H54 (cell line): Measurements from ENCODE around the gene NEU2.
A peak's percentile ranks its signal among the peaks of the same experiment; 100 is the strongest.
"Not testable (repeated sequence)": the region's sequence is repeated elsewhere in the genome, so short reads cannot be mapped to it uniquely, and the experiment has no call there.

Experiments used
- DNase-seq: peaks from one replicate; pipeline ENCODE4 v3.0.0; 2011; ENCODE audit warnings: low spot score, mixed read lengths; ENCODE audit not compliant: insufficient read length
- FAIRE-seq: peaks from 3 replicates; lab custom pipeline; 2011; peaks lifted over from hg19 to GRCh38; lab: Jason Lieb, UNC
- POLR2A ChIP-seq: IDR thresholded peaks from 2 replicates; pipeline ENCODE4 v1.6.1; 2011; ENCODE audit warnings: low read depth, mild to moderate bottlenecking, low read length

NEU2 gene

DNA sequence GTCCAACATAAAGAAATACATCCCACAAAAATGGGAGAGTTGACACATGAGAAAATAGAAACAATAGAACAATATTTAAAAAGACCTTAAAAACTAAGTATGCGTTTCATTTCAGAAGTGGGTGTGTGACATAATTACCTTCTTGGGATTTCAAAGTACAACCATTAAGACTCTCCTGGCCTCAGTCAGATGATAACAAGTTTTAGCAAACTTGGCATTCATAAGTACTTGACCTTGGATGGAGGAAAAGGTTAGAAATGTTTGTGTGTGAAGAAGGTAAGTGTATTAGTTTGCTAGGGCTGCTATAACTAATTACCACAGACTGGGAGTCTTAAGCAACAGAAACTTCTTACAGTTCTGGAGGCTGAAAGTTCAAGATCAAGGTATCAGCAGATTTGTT is 14.5 kb upstream of the NEU2 start:
- DNase-seq (no peak), FAIRE-seq (no peak)
- no peak for TF ChIP-seq POLR2A

DNA sequence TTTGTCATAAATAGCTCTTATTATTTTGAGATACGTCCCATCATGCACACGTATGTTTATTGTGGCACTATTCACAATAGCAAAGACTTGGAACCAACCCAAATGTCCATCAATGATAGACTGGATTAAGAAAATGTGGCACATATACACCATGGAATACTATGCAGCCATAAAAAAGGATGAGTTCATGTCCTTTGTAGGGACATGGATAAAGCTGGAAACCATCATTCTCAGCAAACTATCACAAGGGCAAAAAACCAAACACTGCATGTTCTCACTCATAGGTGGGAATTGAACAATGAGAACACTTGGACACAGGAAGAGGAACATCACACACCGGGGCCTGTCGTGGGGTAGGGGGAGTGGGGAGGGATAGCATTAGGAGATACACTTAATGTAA is 12.9 kb upstream of the NEU2 start:
- not testable (repeated sequence) for DNase-seq, FAIRE-seq

DNA sequence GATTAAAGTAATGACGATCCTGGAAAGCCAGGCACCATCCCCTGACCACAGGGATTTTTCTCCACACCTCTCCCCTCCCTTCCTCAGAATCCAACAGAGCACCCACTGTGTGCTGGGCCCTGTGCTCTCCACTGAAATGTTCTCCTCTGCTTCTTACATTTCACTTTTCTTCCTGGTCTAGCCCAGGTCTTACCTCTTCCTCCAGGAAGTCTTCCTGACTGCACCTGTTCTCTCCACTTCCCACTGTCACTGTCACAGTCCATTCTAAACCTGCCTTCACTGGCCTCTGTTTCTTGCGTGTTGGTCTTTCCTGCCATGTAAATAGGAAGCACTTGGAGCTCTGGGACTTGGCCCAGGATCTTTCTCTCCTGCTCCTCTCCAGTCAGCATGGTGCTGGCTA is 12.0 kb upstream of the NEU2 start:
- TF ChIP-seq POLR2A, result no peak
- FAIRE-seq (no peak), DNase-seq (no peak)

GRCh38 chr2:233021771-233022170 is 10.7 kb upstream of the NEU2 start:
- DNase-seq (peak; percentile 53), FAIRE-seq (peak; percentile 15)
- TF ChIP-seq POLR2A, result no peak

GRCh38 chr2:233022561-233022960 is 9.9 kb upstream of the NEU2 start:
- FAIRE-seq (no peak), DNase-seq (no peak)
- TF ChIP-seq POLR2A, result no peak

- TF ChIP-seq POLR2A, result no peak
- DNase-seq (no peak), FAIRE-seq (no peak)
Measured at GRCh38 chr2:233023007-233023760, 9.3 kb upstream of the NEU2 start.

- FAIRE-seq, result no peak
- no peak for TF ChIP-seq POLR2A
- no peak for DNase-seq
Measured at GRCh38 chr2:233023761-233024410, 8.6 kb upstream of the NEU2 start.

DNA sequence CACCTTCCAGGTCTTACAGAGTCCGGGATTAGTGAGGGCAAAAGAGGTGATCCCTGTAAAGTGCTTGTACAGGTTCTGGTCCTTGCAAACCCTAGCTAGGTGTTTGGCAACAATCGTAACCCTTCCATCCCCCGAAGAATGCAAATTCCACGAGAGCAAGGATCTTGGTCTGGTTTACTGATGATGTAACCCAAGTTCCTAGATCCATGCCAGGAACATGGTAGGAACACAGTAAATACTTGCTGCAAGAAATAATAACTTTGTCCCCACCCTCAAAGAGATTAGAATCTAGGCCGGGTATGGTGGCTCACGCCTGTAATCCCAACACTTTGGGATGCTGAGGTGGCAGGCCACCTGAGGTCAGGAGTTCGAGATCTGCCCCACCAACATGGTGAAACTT is 6.8 kb upstream of the NEU2 start:
- no peak for DNase-seq
- FAIRE-seq, result no peak
- no peak for TF ChIP-seq POLR2A

GRCh38 chr2:233026198-233026813 is 6.2 kb upstream of the NEU2 start:
- no peak for DNase-seq
- no peak for FAIRE-seq
- no peak for TF ChIP-seq POLR2A

DNA sequence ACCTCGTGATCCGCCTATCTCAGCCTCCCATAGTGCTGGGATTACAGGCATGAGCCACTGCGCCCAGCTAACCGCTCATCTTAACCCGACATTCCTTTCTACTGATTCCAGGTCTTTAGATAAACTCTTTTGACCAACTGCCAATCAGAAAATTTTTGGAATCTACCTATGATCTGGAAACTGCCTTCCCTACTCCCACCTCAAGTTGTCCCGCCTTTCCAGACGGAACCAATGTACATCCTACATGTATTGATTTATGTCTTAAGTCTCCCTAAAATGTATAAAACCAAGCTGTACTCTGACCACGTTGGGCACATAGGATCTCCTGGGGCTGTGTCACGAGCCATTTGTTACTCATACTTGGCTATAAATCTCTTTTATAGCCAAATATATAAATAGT is 3.2 kb upstream of the NEU2 start:
- no peak for FAIRE-seq
- DNase-seq, result peak; percentile 31

DNA sequence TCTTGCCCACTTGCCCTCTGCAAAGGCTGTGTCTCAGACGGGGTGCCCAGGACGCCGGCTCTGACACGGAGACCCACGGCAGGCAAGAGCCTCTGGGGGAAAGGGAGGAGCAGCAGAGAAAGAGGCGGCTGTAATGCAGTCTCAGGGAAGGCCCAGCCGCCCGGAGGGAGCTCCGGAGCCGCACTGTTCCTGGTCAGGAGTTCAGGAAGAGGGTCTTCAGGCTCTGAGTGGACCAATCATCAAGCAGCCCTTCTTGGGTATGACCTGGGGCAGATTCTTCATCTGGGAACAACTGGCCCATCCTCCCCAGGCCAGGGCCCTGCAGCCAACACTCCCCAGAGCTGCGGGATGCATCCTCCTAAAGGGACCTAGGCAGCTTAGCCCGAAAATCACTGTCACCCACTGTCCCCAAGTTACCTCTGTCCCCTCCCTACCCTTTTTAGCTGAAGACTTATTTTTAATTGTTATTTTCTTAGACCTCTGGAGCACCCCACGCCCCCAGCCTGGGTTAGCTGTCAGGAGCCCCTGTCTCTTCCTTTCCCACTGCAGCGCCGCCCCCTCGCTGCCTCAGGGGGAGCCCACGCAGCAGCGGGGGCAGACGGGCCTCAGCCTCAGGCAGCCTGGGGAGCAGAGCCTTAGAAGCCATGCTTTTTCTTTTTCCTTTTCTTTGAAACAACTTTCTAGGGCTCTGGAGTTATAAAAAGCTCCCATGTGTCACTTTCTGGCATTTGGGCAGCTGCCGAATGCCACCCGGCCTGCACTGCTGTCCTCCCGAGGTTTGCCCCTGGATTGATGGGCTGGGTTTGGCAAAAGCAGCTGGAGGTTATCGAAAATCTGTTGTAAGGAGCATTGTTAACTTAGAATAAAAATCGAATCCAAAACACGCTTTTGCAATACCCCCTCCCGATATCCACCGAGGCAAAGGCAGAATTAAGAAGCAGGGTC is 644 bp upstream of the NEU2 start:
- DNase-seq, result no peak
- no peak for TF ChIP-seq POLR2A
- FAIRE-seq, result no peak

More for the DNA sequence above, 3.2 kb upstream of the NEU2 start:
- no peak for TF ChIP-seq POLR2A

- peak; percentile 40 for DNase-seq
- peak; percentile 48 for FAIRE-seq
- no peak for TF ChIP-seq POLR2A
Measured at GRCh38 chr2:233033672-233034071, 1.2 kb downstream of the NEU2 start.

- DNase-seq, result no peak
- no peak for FAIRE-seq
- no peak for TF ChIP-seq POLR2A
Measured at GRCh38 chr2:233034091-233034882, 1.8 kb downstream of the NEU2 start.
